ENCODE results near the gene TAAR8.

- TF ChIP-seq TAF1 (IDR thresholded peaks at IDR 0.05; ENCODE audit: borderline replicate concordance, low read depth, low read length) = no peak
- no peak for TF ChIP-seq POLR2A (IDR thresholded peaks at IDR 0.05; ENCODE audit: low read depth, low read length)
- TF ChIP-seq POLR2AphosphoS5 (IDR thresholded peaks at IDR 0.05; ENCODE audit: low read depth, low read length) = no peak
Observed at GRCh38 chr6:132567566-132567965, 15.1 kb downstream of the TAAR8 start.

Measured in GM12892 (cell line).